HCT116 (cell line): ENCODE data around the gene BPIFB1. TPM values are rescaled to one million over a fixed set of nuclear protein-coding genes. Genes with fewer than 3 reads are reported as not detected.

ENCODE experiments used
- ATAC-seq: fragments of 200-7000 bp; cut with Tn5 transposase; 2 replicates; pipeline ENCODE4 v1.9.1; 2020; ENCODE audit warnings: mild to moderate bottlenecking, moderate library complexity
- BruUV-seq: library from RNA; stranded (reverse); fragments of 400-500 nt; replicated peaks from 2 replicates; lab custom pipeline; 2021; lab: Mats Ljungman, UMichigan
- CTCF ChIA-PET: fragments of 300-600 bp; sonication (Branson Sonifier 250); formaldehyde crosslinking; loops from one replicate; lab custom pipeline; 2021; ENCODE audit warnings: antibody characterized with exemption; lab: Charles Lee
- POLR2A ChIA-PET: fragments of 300-600, 350-600 bp; sonication (Branson Sonifier 250); formaldehyde crosslinking; loops from one replicate; lab custom pipeline; 2021; ENCODE audit warnings: antibody characterized with exemption; lab: Charles Lee
- RAD21 ChIA-PET, 2 experiments: fragments of 300-600 bp; sonication (Branson Sonifier 250); formaldehyde crosslinking; loops; one replicate each; lab custom pipeline; 2023; ENCODE audit warnings: low total read pairs in 2 of 2; ENCODE audit not compliant: uncharacterized antibody in 2 of 2, unreplicated experiment in 2 of 2, low non-redundant PET in 1 of 2; lab: Charles Lee
- DNase-seq: peaks from one replicate; pipeline ENCODE4 v3.0.0-alpha.2; 2010; ENCODE audit warnings: low read depth, low spot score
- H2AFZ ChIP-seq: fragments of 200-600 bp; shearing (Covaris generic), sonication (generic); 2 replicates; pipeline ENCODE4 v1.6.1; 2017; ENCODE audit warnings: low read depth, mixed run types, mixed read lengths, antibody characterized with exemption, low read length; ENCODE audit not compliant: poor library complexity, severe bottlenecking
- H3K27ac ChIP-seq: 2 replicates; pipeline ENCODE4 v1.5.1; 2012; ENCODE audit warnings: low read depth, low read length
- H3K27me3 ChIP-seq: fragments of 200-600 bp; sonication (generic); 2 replicates; pipeline ENCODE4 v1.6.1; 2016; ENCODE audit warnings: mixed run types, low read length, mixed read lengths; ENCODE audit not compliant: insufficient read depth
- H3K36me3 ChIP-seq, 2 experiments: fragments of 200-500 bp in 1 of 2; fragments of 200-600 bp in 1 of 2; sonication (Bioruptor generic) in 1 of 2; sonication (generic) in 1 of 2; 2 replicates each; pipeline versions ENCODE4 v1.5.1 to v1.6.1; 2014 to 2016; ENCODE audit warnings: low read length in 2 of 2, inconsistent platforms in 1 of 2, mixed read lengths in 1 of 2, mixed run types in 1 of 2; ENCODE audit not compliant: insufficient read depth in 2 of 2, control insufficient read depth in 1 of 2
- H3K4me1 ChIP-seq, 2 experiments: fragments of 200-600 bp in 1 of 2; sonication (generic) in 1 of 2; 2 replicates each; pipeline versions ENCODE4 v1.5.1 to v1.6.1; 2012 to 2017; ENCODE audit warnings: low read length in 2 of 2, inconsistent platforms in 1 of 2, mild to moderate bottlenecking in 1 of 2, mixed read lengths in 1 of 2, mixed run types in 1 of 2, moderate library complexity in 1 of 2; ENCODE audit not compliant: insufficient read depth in 2 of 2, control insufficient read depth in 1 of 2
- H3K4me2 ChIP-seq: fragments of 200-600 bp; sonication (generic); 2 replicates; pipeline ENCODE4 v1.6.1; 2017; ENCODE audit warnings: mixed run types, low read length, mixed read lengths
- H3K4me3 ChIP-seq, 2 experiments: fragments of 200-600 bp in 1 of 2; sonication (generic) in 1 of 2; replicated peaks in 1 of 2; 2 replicates each; pipeline ENCODE4 v1.5.1; 2011 to 2016; ENCODE audit warnings: low read length in 2 of 2, control low read depth in 1 of 2, low read depth in 1 of 2, mild to moderate bottlenecking in 1 of 2, mixed read lengths in 1 of 2, mixed run types in 1 of 2
- H3K79me2 ChIP-seq: fragments of 200-600 bp; sonication (generic); 2 replicates; pipeline ENCODE4 v1.6.1; 2017; ENCODE audit warnings: mild to moderate bottlenecking, mixed run types, low read length, moderate library complexity, mixed read lengths; ENCODE audit not compliant: insufficient read depth
- H3K9ac ChIP-seq: fragments of 200-600 bp; sonication (generic); 2 replicates; pipeline ENCODE4 v1.6.1; 2016; ENCODE audit warnings: low read length, mixed read lengths
- H3K9me2 ChIP-seq: fragments of 200-600 bp; sonication (generic), shearing (Covaris generic); 2 replicates; pipeline ENCODE4 v1.6.1; 2017; ENCODE audit warnings: mixed run types, mild to moderate bottlenecking, moderate library complexity; ENCODE audit not compliant: insufficient read depth
- H3K9me3 ChIP-seq, 2 experiments: fragments of 200-500 bp in 1 of 2; fragments of 200-600 bp in 1 of 2; sonication (Bioruptor generic) in 1 of 2; sonication (generic) in 1 of 2; 2 replicates each; pipeline ENCODE4 v1.6.1; 2014 to 2017; ENCODE audit warnings: low read length in 2 of 2, mixed read lengths in 2 of 2, inconsistent platforms in 1 of 2, low read depth in 1 of 2, mild to moderate bottlenecking in 1 of 2, mixed run types in 1 of 2, moderate library complexity in 1 of 2; ENCODE audit not compliant: control insufficient read depth in 1 of 2, insufficient read depth in 1 of 2
- H4K20me1 ChIP-seq: fragments of 200-600 bp; sonication (generic), shearing (Covaris generic); 2 replicates; pipeline ENCODE4 v1.6.1; 2017; ENCODE audit warnings: mixed run types, mild to moderate bottlenecking, moderate library complexity; ENCODE audit not compliant: insufficient read depth
- CBX3 ChIP-seq: IDR thresholded peaks from 2 replicates; pipeline ENCODE4 v1.6.1; 2012; ENCODE audit warnings: low read depth
- CEBPB ChIP-seq: IDR thresholded peaks from 2 replicates; pipeline ENCODE4 v1.6.1; 2012; ENCODE audit warnings: low read depth
- EGR1 ChIP-seq: IDR thresholded peaks from 2 replicates; pipeline ENCODE4 v1.6.1; 2012; ENCODE audit warnings: low read depth
- ELF1 ChIP-seq: IDR thresholded peaks from 2 replicates; pipeline ENCODE4 v1.6.1; 2012; ENCODE audit warnings: low read depth, borderline replicate concordance
- EZH2phosphoT487 ChIP-seq: fragments of 200-600 bp; IDR thresholded peaks from 2 replicates; pipeline ENCODE4 v1.6.1; 2018; ENCODE audit warnings: antibody characterized with exemption, borderline replicate concordance
- FOSL1 ChIP-seq: IDR thresholded peaks from 2 replicates; pipeline ENCODE4 v1.6.1; 2012; ENCODE audit warnings: low read depth
- JUND ChIP-seq: IDR thresholded peaks from 2 replicates; pipeline ENCODE4 v1.6.1; 2012
- POLR2A ChIP-seq: IDR thresholded peaks from 2 replicates; pipeline ENCODE4 v1.7.0; 2011; ENCODE audit warnings: borderline replicate concordance; ENCODE audit not compliant: insufficient read depth, insufficient read length; ENCODE audit errors: extremely low read depth
- POLR2AphosphoS5 ChIP-seq: IDR thresholded peaks from 2 replicates; pipeline ENCODE4 v1.6.1; 2011; ENCODE audit warnings: mild to moderate bottlenecking, low read depth, low read length, moderate library complexity
- SIN3A ChIP-seq: IDR thresholded peaks from 2 replicates; pipeline ENCODE4 v1.6.1; 2012; ENCODE audit warnings: low read depth
- SP1 ChIP-seq: IDR thresholded peaks from 2 replicates; pipeline ENCODE4 v1.6.1; 2012; ENCODE audit warnings: low read depth
- SRF ChIP-seq: IDR thresholded peaks from 2 replicates; pipeline ENCODE4 v1.6.1; 2012; ENCODE audit warnings: low read depth
- TCF7L2 ChIP-seq: IDR thresholded peaks from 2 replicates; pipeline ENCODE4 v1.7.0; 2011; ENCODE audit warnings: borderline replicate concordance, inconsistent platforms; ENCODE audit not compliant: insufficient read depth, insufficient read length; ENCODE audit errors: extremely low read depth
- YY1 ChIP-seq: IDR thresholded peaks from 2 replicates; pipeline ENCODE4 v1.6.1; 2011; ENCODE audit warnings: low read length, low read depth, moderate library complexity, mild to moderate bottlenecking; ENCODE audit not compliant: insufficient replicate concordance; ENCODE audit errors: extremely low read depth
- ZNF274 ChIP-seq: fragments of 200-500 bp; sonication (Bioruptor generic); IDR thresholded peaks from 2 replicates; pipeline ENCODE4 v1.6.1; 2014; ENCODE audit warnings: mild to moderate bottlenecking, low read depth, low read length, inconsistent platforms
- intact Hi-C: fragments of 100-400 bp; cut with micrococcal nuclease; formaldehyde crosslinking; loops from 2 replicates; pipeline ENCODE4 v1.10.0; 2022
- total RNA-seq: library from RNA; stranded (reverse); gene quantifications from one replicate; pipeline ENCODE4 v1.2.1, GENCODE V29; 2021; ENCODE audit not compliant: unreplicated experiment
- TF ChIP-seq, protein P1 (sequence below): IDR thresholded peaks from 2 replicates; pipeline ENCODE4 v1.6.1; 2011; ENCODE audit warnings: mild to moderate bottlenecking, low read length, moderate library complexity; ENCODE audit not compliant: insufficient replicate concordance; ENCODE audit errors: extremely low read depth
- TF ChIP-seq, protein P2 (sequence below): IDR thresholded peaks from 2 replicates; pipeline ENCODE4 v1.6.1; 2012; ENCODE audit warnings: low read depth
- TF ChIP-seq, protein P3 (sequence below): IDR thresholded peaks from 2 replicates; pipeline ENCODE4 v1.6.1; 2012
- TF ChIP-seq, protein P4 (sequence below), 3 experiments: fragments of 200-600 bp in 1 of 3; sonication (generic) in 1 of 3; IDR thresholded peaks in 2 of 3; conservative IDR thresholded peaks in 1 of 3; 2 replicates each; pipeline ENCODE4 v1.5.1; 2012 to 2017; ENCODE audit warnings: low read depth in 2 of 3, low read length in 2 of 3, antibody characterized with exemption in 1 of 3, borderline replicate concordance in 1 of 3, control low read depth in 1 of 3, mild to moderate bottlenecking in 1 of 3, mixed read lengths in 1 of 3, mixed run types in 1 of 3, moderate library complexity in 1 of 3; ENCODE audit not compliant: insufficient read depth in 1 of 3

The BPIFB1 gene
- total RNA-seq, 1 experiment from 2014 or later, result 0.17 TPM

DNA sequence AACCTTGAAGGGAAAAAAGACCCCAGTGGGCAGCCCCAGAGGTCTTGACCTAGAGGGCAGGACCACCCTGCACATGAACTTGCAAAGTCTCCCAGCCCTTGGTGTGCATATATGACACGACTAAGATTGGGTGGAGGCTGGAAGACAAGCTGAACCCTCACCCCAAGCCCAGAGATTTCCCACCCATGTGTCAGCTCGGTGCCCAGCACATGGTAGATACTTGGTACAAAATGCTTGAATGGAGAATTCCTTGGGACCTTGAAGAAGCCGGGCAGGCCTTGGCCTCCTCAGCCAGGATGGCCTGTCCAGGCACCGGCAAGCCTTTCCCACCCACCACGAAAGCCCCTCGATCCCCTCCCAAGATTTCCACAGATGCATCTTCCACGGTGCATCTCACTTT is 50.6 kb downstream of the BPIFB1 start:
- H3K9me2 ChIP-seq, result no peaks in the 10 kb centered on the region
- no peak overlapping the region for H2AFZ ChIP-seq
- DNase-seq (no peak), ATAC-seq (no peak)
- H3K79me2 ChIP-seq, result no peaks in the 10 kb centered on the region
- H4K20me1 ChIP-seq, result no peaks in the 10 kb centered on the region
- CTCF ChIA-PET, result no interaction called here
- intact Hi-C loops, result no loop called here
- no peak overlapping the region for H3K27ac ChIP-seq
- BruUV-seq, result no TSS peak
- no peaks in the 10 kb centered on the region for H3K36me3 ChIP-seq
- H3K4me3 ChIP-seq, result no peak overlapping the region
- no peak overlapping the region for H3K4me2 ChIP-seq
- TF ChIP-seq ZNF274 (no peak), POLR2AphosphoS5 (no peak), CEBPB (no peak), POLR2A (no peak), ELF1 (no peak), FOSL1 (no peak), SP1 (no peak), YY1 (no peak), EZH2phosphoT487 (no peak), EGR1 (no peak), CBX3 (no peak), TCF7L2 (no peak), SRF (no peak), JUND (no peak), SIN3A (no peak)
- TF ChIP-seq, protein P1, sequence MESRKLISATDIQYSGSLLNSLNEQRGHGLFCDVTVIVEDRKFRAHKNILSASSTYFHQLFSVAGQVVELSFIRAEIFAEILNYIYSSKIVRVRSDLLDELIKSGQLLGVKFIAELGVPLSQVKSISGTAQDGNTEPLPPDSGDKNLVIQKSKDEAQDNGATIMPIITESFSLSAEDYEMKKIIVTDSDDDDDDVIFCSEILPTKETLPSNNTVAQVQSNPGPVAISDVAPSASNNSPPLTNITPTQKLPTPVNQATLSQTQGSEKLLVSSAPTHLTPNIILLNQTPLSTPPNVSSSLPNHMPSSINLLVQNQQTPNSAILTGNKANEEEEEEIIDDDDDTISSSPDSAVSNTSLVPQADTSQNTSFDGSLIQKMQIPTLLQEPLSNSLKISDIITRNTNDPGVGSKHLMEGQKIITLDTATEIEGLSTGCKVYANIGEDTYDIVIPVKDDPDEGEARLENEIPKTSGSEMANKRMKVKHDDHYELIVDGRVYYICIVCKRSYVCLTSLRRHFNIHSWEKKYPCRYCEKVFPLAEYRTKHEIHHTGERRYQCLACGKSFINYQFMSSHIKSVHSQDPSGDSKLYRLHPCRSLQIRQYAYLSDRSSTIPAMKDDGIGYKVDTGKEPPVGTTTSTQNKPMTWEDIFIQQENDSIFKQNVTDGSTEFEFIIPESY, result no peak
- TF ChIP-seq, protein P2, sequence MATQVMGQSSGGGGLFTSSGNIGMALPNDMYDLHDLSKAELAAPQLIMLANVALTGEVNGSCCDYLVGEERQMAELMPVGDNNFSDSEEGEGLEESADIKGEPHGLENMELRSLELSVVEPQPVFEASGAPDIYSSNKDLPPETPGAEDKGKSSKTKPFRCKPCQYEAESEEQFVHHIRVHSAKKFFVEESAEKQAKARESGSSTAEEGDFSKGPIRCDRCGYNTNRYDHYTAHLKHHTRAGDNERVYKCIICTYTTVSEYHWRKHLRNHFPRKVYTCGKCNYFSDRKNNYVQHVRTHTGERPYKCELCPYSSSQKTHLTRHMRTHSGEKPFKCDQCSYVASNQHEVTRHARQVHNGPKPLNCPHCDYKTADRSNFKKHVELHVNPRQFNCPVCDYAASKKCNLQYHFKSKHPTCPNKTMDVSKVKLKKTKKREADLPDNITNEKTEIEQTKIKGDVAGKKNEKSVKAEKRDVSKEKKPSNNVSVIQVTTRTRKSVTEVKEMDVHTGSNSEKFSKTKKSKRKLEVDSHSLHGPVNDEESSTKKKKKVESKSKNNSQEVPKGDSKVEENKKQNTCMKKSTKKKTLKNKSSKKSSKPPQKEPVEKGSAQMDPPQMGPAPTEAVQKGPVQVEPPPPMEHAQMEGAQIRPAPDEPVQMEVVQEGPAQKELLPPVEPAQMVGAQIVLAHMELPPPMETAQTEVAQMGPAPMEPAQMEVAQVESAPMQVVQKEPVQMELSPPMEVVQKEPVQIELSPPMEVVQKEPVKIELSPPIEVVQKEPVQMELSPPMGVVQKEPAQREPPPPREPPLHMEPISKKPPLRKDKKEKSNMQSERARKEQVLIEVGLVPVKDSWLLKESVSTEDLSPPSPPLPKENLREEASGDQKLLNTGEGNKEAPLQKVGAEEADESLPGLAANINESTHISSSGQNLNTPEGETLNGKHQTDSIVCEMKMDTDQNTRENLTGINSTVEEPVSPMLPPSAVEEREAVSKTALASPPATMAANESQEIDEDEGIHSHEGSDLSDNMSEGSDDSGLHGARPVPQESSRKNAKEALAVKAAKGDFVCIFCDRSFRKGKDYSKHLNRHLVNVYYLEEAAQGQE, result no peak
- TF ChIP-seq, protein P3, sequence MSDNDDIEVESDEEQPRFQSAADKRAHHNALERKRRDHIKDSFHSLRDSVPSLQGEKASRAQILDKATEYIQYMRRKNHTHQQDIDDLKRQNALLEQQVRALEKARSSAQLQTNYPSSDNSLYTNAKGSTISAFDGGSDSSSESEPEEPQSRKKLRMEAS, result no peak
- TF ChIP-seq, protein P4, sequence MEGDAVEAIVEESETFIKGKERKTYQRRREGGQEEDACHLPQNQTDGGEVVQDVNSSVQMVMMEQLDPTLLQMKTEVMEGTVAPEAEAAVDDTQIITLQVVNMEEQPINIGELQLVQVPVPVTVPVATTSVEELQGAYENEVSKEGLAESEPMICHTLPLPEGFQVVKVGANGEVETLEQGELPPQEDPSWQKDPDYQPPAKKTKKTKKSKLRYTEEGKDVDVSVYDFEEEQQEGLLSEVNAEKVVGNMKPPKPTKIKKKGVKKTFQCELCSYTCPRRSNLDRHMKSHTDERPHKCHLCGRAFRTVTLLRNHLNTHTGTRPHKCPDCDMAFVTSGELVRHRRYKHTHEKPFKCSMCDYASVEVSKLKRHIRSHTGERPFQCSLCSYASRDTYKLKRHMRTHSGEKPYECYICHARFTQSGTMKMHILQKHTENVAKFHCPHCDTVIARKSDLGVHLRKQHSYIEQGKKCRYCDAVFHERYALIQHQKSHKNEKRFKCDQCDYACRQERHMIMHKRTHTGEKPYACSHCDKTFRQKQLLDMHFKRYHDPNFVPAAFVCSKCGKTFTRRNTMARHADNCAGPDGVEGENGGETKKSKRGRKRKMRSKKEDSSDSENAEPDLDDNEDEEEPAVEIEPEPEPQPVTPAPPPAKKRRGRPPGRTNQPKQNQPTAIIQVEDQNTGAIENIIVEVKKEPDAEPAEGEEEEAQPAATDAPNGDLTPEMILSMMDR (IDR thresholded peaks at IDR 0.05 in 2 of 3, conservative IDR thresholded peaks at IDR 0.05 in 1 of 3; ENCODE audit: borderline replicate concordance in 1 of 3, insufficient read depth in 1 of 3, low read depth in 2 of 3, low read length in 2 of 3), result no peak
- H3K9ac ChIP-seq, result no peak overlapping the region
- H3K4me1 ChIP-seq, result no peaks in the 10 kb centered on the region
- no peaks in the 10 kb centered on the region for H3K27me3 ChIP-seq
- POLR2A ChIA-PET, result no interaction called here
- no peaks in the 10 kb centered on the region for H3K9me3 ChIP-seq
- RAD21 ChIA-PET, result no interaction called here
